Left ventricle myocardium inferior (tissue), 1 donor: ENCODE results near the gene LEKR1. TPM values are rescaled to one million over a fixed set of nuclear protein-coding genes. Genes with fewer than 3 reads are reported as not detected.
"Not testable (repeated sequence)": the region's sequence is repeated elsewhere in the genome, so short reads cannot be mapped to it uniquely, and the experiment has no call there.

Experiments used
- DNase-seq: peaks from one replicate; pipeline ENCODE4 v3.0.0-alpha.2; 2020
- H3K27ac ChIP-seq: fragments of 200-600 bp; replicated peaks from 2 replicates; pipeline ENCODE4 v1.8.0; 2021
- H3K27me3 ChIP-seq: fragments of 200-600 bp; 2 replicates; pipeline ENCODE4 v1.8.0; 2021; ENCODE audit warnings: low read depth
- H3K36me3 ChIP-seq: fragments of 200-600 bp; 2 replicates; pipeline ENCODE4 v1.8.0; 2021
- H3K4me1 ChIP-seq: fragments of 200-600 bp; 2 replicates; pipeline ENCODE4 v1.8.0; 2021
- H3K4me3 ChIP-seq: fragments of 200-600 bp; 2 replicates; pipeline ENCODE4 v1.8.0; 2021; ENCODE audit warnings: mild to moderate bottlenecking, moderate library complexity
- H3K9me3 ChIP-seq: fragments of 200-600 bp; replicated peaks from 2 replicates; pipeline ENCODE4 v1.8.0; 2021
- CTCF ChIP-seq: fragments of 200-600 bp; IDR thresholded peaks from 2 replicates; pipeline ENCODE4 v1.8.0; 2021; ENCODE audit warnings: antibody characterized with exemption, mild to moderate bottlenecking, borderline replicate concordance
- intact Hi-C: fragments of 100-400 bp; cut with micrococcal nuclease; formaldehyde crosslinking; loops from one replicate; pipeline ENCODE4 v1.11.0; 2022
- total RNA-seq: library from RNA; stranded (reverse); fragmentation: NEBNext Ultra II Directional; extraction: Animal tissue kit (Norgen Biotek cat#: 25700); gene quantifications from one replicate; pipeline ENCODE4 v1.2.1, GENCODE V29; 2021
- donor health status: DM: no; HTN: yes; CAD: no; lungs with severe emphysema.

LEKR1 gene
- total RNA-seq, 1 donor from 2014 or later: 0.71 TPM

- Histone ChIP-seq H3K36me3 (no peaks in the 10 kb centered on the region), H3K4me3 (no peak overlapping the region)
- intact Hi-C loops: no loop called here
Observed at GRCh38 chr3:156820692-156821080, 5.5 kb upstream of the LEKR1 start.

GRCh38 chr3:156822626-156823260 is 3.4 kb upstream of the LEKR1 start:
- intact Hi-C loops, H3K27me3 ChIP-seq, H3K27ac ChIP-seq, H3K36me3 ChIP-seq, DNase-seq, H3K4me3 ChIP-seq, H3K9me3 ChIP-seq: not testable (repeated sequence)
- H3K4me1 ChIP-seq: peaks cover 32% of the 10 kb centered on the region

More at GRCh38 chr3:156820692-156821080, 5.5 kb upstream of the LEKR1 start:
- TF ChIP-seq CTCF: no peak
- Histone ChIP-seq H3K27ac (no peak overlapping the region), H3K9me3 (no peaks in the 10 kb centered on the region), H3K27me3 (no peaks in the 10 kb centered on the region), H3K4me1 (peaks cover 30% of the 10 kb centered on the region)
- DNase-seq: no peak

GRCh38 chr3:156825795-156826143 is 384 bp upstream of the LEKR1 start:
- H3K4me1 ChIP-seq: peaks cover 25% of the 10 kb centered on the region
- H3K27ac ChIP-seq: peak overlapping the region; percentile 91
- H3K27me3 ChIP-seq: no peaks in the 10 kb centered on the region
- TF ChIP-seq CTCF: no peak
- H3K36me3 ChIP-seq: no peaks in the 10 kb centered on the region
- intact Hi-C loops: no loop called here
- H3K4me3 ChIP-seq: peak overlapping the region; percentile 78
- DNase-seq: no peak
- no peaks in the 10 kb centered on the region for H3K9me3 ChIP-seq

GRCh38 chr3:156826896-156827882 is 1.0 kb downstream of the LEKR1 start:
- intact Hi-C loops: no loop called here
- Histone ChIP-seq H3K27ac (peak overlapping the region; percentile 91), H3K36me3 (no peaks in the 10 kb centered on the region), H3K4me1 (peaks cover 25% of the 10 kb centered on the region), H3K4me3 (peak overlapping the region; percentile 78), H3K27me3 (no peaks in the 10 kb centered on the region), H3K9me3 (no peaks in the 10 kb centered on the region)
- TF ChIP-seq CTCF: no peak
- DNase-seq: no peak

GRCh38 chr3:156831006-156831405 is 4.9 kb downstream of the LEKR1 start:
- Histone ChIP-seq H3K4me1 (peaks cover 16% of the 10 kb centered on the region), H3K27me3 (no peaks in the 10 kb centered on the region), H3K36me3 (no peaks in the 10 kb centered on the region), H3K27ac (no peak overlapping the region), H3K4me3 (no peak overlapping the region), H3K9me3 (no peaks in the 10 kb centered on the region)
- no peak for DNase-seq
- intact Hi-C loops: no loop called here
- TF ChIP-seq CTCF: no peak

GRCh38 chr3:156834435-156834834 is 8.3 kb downstream of the LEKR1 start:
- intact Hi-C loops: no loop called here

More at GRCh38 chr3:156834435-156834834, 8.3 kb downstream of the LEKR1 start:
- H3K4me3 ChIP-seq: no peak overlapping the region
- H3K27ac ChIP-seq: no peak overlapping the region
- no peaks in the 10 kb centered on the region for H3K27me3 ChIP-seq
- H3K36me3 ChIP-seq: no peaks in the 10 kb centered on the region
- no peak for TF ChIP-seq CTCF
- no peak for DNase-seq
- H3K9me3 ChIP-seq: no peaks in the 10 kb centered on the region
- H3K4me1 ChIP-seq: no peaks in the 10 kb centered on the region
